Breast epithelium (tissue), 3 donors: ENCODE data around the gene CFAP90.

ENCODE experiments used
- CTCF ChIP-seq, 3 donors: fragments of 450-650 bp; IDR thresholded peaks; one replicate each; pipeline ENCODE4 v1.5.1; 2016 to 2017; ENCODE audit warnings: antibody characterized with exemption in 3 of 3, mild to moderate bottlenecking in 3 of 3, moderate library complexity in 3 of 3
- POLR2A ChIP-seq: fragments of 450-650 bp; IDR thresholded peaks from one replicate; pipeline ENCODE4 v1.6.1; 2016; ENCODE audit warnings: antibody characterized with exemption, mild to moderate bottlenecking, moderate library complexity

- TF ChIP-seq CTCF (IDR thresholded peaks at IDR 0.05) (no peak), POLR2A (no peak)
These were observed 1.1 kb downstream of the CFAP90 start for GRCh38 chr5:7849681-7850394.
